Ishikawa (cell line): ENCODE results near the gene KIAA1671.
A peak's percentile ranks its signal among the peaks of the same experiment; 100 is the strongest.

ENCODE experiments used
- CEBPB ChIP-seq: IDR thresholded peaks from 2 replicates; pipeline ENCODE4 v1.6.1; 2012
- CREB1 ChIP-seq: IDR thresholded peaks from 2 replicates; pipeline ENCODE4 v1.6.1; 2012; ENCODE audit warnings: low read depth
- EGR1 ChIP-seq: IDR thresholded peaks from 2 replicates; pipeline ENCODE4 v1.6.1; 2012
- EP300 ChIP-seq: IDR thresholded peaks from 2 replicates; pipeline ENCODE4 v1.6.1; 2012; ENCODE audit warnings: borderline replicate concordance
- FOXM1 ChIP-seq: IDR thresholded peaks from 2 replicates; pipeline ENCODE4 v1.6.1; 2012; ENCODE audit warnings: low read depth, borderline replicate concordance
- NFIC ChIP-seq: IDR thresholded peaks from 2 replicates; pipeline ENCODE4 v1.6.1; 2012
- RAD21 ChIP-seq: IDR thresholded peaks from 2 replicates; pipeline ENCODE4 v1.6.1; 2012; ENCODE audit warnings: low read depth
- TAF1 ChIP-seq: IDR thresholded peaks from 2 replicates; pipeline ENCODE4 v1.6.1; 2012; ENCODE audit warnings: low read depth, mild to moderate bottlenecking
- TCF12 ChIP-seq: IDR thresholded peaks from 2 replicates; pipeline ENCODE4 v1.6.1; 2012; ENCODE audit warnings: low read depth
- TEAD4 ChIP-seq: IDR thresholded peaks from 2 replicates; pipeline ENCODE4 v1.6.1; 2012
- YY1 ChIP-seq: IDR thresholded peaks from 2 replicates; pipeline ENCODE4 v1.6.1; 2012; ENCODE audit warnings: low read depth
- ZBTB7A ChIP-seq: IDR thresholded peaks from 2 replicates; pipeline ENCODE4 v1.6.1; 2012; ENCODE audit warnings: low read depth
- TF ChIP-seq, protein P1 (sequence below): IDR thresholded peaks from 2 replicates; pipeline ENCODE4 v1.6.1; 2012
- TF ChIP-seq, protein P2 (sequence below): IDR thresholded peaks from 2 replicates; pipeline ENCODE4 v1.6.1; 2012; ENCODE audit warnings: low read depth, mild to moderate bottlenecking
- TF ChIP-seq, protein P3 (sequence below): IDR thresholded peaks from 2 replicates; pipeline ENCODE4 v1.6.1; 2012

Gene KIAA1671

DNA sequence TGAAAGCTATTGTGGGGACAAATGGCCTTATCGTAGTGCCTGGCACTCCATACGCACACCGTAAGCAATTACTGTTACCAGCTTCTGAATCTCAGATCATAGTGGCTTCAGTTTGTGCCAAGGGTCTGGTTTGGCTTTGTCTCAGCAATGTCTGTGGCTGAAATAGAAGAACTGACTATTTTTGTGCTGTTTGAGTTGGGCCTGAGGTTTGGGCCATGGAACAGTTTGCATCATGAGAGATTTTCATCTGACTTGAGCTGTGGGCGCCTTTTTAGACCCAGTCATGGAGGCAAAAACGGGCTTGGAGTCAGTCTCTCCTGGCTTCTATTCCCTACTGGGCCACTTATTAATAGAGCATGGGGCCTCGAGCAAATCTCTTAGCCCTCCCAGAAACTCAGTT, 126.1 kb downstream of the KIAA1671 start:
- TF ChIP-seq TCF12 (no peak), FOXM1 (no peak), TAF1 (no peak), YY1 (no peak), CEBPB (no peak)
- TF ChIP-seq, protein P1, sequence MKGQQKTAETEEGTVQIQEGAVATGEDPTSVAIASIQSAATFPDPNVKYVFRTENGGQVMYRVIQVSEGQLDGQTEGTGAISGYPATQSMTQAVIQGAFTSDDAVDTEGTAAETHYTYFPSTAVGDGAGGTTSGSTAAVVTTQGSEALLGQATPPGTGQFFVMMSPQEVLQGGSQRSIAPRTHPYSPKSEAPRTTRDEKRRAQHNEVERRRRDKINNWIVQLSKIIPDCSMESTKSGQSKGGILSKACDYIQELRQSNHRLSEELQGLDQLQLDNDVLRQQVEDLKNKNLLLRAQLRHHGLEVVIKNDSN, result no peak

DNA sequence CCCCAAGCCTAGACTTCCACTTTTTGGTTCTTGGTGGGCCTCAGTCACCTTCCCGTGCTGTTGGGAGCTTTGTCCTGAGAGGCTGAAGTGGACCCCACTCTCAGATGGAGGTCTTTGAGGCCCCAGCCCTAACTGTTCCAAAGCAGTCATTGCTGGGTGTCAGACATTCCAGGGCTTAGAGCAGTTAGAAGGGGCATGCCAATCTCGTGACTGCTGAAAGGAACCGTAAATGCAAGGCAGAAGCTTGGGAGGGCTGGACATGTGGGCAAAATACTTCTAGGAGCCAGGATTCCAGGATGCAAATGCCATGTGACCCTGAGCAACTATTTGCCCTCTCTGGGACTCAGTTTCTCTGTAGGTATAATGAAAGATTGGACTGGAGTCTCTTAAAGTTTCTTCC, 128.3 kb downstream of the KIAA1671 start:
- TF ChIP-seq ZBTB7A, result no peak
- TF ChIP-seq, protein P2, sequence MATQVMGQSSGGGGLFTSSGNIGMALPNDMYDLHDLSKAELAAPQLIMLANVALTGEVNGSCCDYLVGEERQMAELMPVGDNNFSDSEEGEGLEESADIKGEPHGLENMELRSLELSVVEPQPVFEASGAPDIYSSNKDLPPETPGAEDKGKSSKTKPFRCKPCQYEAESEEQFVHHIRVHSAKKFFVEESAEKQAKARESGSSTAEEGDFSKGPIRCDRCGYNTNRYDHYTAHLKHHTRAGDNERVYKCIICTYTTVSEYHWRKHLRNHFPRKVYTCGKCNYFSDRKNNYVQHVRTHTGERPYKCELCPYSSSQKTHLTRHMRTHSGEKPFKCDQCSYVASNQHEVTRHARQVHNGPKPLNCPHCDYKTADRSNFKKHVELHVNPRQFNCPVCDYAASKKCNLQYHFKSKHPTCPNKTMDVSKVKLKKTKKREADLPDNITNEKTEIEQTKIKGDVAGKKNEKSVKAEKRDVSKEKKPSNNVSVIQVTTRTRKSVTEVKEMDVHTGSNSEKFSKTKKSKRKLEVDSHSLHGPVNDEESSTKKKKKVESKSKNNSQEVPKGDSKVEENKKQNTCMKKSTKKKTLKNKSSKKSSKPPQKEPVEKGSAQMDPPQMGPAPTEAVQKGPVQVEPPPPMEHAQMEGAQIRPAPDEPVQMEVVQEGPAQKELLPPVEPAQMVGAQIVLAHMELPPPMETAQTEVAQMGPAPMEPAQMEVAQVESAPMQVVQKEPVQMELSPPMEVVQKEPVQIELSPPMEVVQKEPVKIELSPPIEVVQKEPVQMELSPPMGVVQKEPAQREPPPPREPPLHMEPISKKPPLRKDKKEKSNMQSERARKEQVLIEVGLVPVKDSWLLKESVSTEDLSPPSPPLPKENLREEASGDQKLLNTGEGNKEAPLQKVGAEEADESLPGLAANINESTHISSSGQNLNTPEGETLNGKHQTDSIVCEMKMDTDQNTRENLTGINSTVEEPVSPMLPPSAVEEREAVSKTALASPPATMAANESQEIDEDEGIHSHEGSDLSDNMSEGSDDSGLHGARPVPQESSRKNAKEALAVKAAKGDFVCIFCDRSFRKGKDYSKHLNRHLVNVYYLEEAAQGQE, result no peak
- TF ChIP-seq CREB1, result no peak
- TF ChIP-seq YY1, result no peak
- TF ChIP-seq NFIC, result no peak
- no peak for TF ChIP-seq TEAD4
- TF ChIP-seq EGR1, result no peak
- TF ChIP-seq, protein P3, sequence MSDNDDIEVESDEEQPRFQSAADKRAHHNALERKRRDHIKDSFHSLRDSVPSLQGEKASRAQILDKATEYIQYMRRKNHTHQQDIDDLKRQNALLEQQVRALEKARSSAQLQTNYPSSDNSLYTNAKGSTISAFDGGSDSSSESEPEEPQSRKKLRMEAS, result no peak
- no peak for TF ChIP-seq EP300
- TF ChIP-seq TCF12, result no peak
- no peak for TF ChIP-seq RAD21
- no peak for TF ChIP-seq FOXM1

DNA sequence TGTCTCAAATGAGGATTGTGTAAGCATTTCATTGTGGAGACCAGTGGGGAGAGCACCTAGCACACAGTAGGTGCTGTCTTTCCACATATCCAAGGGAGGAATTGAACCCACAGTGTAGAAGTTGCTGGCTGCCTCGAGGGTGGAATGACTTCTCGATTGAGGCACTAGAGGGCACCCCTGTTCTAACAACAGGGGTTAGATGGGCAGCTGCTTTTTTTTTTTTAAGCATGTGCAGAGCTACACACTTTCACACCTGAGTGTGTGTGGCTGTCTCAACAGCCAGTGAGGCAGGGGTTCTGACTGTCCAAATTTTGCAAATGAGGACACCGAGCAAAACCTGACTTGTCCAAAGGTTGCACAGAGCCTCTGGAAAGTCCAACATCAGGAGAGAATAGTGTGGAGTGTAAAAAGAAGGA, 128.9 kb downstream of the KIAA1671 start:
- TF ChIP-seq FOXM1 (no peak), TEAD4 (no peak), RAD21 (peak; percentile 89), EGR1 (no peak), EP300 (no peak), ZBTB7A (no peak), NFIC (no peak), CREB1 (no peak), CEBPB (no peak), TCF12 (no peak), YY1 (no peak)
- TF ChIP-seq, protein P3, result peak; percentile 69

DNA sequence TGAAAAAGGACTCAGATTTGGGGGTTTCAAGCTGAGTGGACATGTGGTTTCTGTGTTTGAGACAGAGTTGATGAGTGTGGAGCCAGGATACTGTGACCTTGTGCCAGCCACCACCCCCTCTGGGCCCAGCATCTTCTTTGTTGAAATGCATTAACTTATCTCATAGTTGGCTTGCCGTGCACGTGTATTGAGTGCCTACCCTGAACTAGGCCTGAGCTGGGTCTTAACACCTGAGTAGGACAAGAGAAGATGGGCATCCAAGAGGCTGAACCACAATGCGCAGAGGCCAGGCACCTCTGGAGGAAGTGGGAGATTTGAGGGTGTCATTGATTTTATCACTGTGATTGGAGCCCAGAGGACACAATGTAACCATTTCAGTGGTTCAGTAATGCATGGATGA, 129.6 kb downstream of the KIAA1671 start:
- TF ChIP-seq YY1, result no peak
- TF ChIP-seq CEBPB, result no peak
- no peak for TF ChIP-seq EP300
- TF ChIP-seq, protein P1, result no peak
- TF ChIP-seq, protein P2, result no peak
- no peak for TF ChIP-seq ZBTB7A
- no peak for TF ChIP-seq EGR1
- TF ChIP-seq CREB1, result no peak
- no peak for TF ChIP-seq FOXM1
- TF ChIP-seq, protein P3, result no peak
- no peak for TF ChIP-seq NFIC
- TF ChIP-seq TEAD4, result no peak
- TF ChIP-seq RAD21, result no peak

DNA sequence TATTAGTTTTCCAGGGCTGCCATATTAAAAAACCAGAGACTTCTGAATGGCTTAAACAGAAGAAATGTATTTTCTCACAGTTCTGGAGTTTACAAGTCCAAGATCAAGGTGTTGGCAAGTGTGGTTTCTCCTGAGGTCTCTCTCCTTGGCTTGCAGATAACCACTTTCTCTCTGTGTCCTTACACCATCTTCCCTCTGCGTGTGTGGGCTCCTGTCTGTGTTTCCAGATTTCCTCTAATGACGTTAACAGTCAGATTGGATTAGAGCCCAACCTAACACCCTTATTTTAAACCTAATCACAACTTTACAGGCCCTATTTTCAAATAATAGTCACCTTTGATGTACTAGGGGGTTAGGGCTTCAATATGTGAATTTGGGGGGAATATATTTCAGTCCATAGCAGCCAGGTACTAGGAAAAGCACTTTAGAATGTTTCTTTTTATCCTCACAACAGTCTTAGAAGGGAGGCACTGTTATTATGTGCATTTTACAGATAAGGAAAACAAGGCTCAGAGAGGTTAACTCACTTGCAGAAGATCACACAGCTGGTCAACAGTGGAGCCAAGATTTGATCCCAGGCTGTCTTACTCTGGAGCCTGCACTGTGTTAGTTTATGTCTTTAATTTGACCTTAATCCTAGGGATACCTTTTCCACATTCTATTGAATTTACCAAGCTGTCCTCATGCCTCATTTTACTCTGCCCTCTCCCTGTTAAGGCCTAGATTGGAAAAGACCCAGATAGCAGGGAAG, 130.7 kb downstream of the KIAA1671 start:
- TF ChIP-seq NFIC (no peak), TCF12 (no peak), ZBTB7A (no peak), EP300 (no peak), YY1 (no peak), EGR1 (no peak), CEBPB (no peak), TEAD4 (no peak), RAD21 (no peak), CREB1 (no peak), TAF1 (no peak), FOXM1 (no peak)
- TF ChIP-seq, protein P1, result no peak
- TF ChIP-seq, protein P3, result no peak
- TF ChIP-seq, protein P2, result no peak
